HepG2 (cell line): ENCODE data around the gene FUOM. TPM values are rescaled to one million over a fixed set of nuclear protein-coding genes. Genes with fewer than 3 reads are reported as not detected.

ENCODE experiments used
- ATAC-seq: fragments of 200-7000 bp; cut with Tn5 transposase; 3 replicates; pipeline ENCODE4 v1.9.1; 2020; ENCODE audit warnings: mild to moderate bottlenecking, moderate library complexity
- BruUV-seq: library from RNA; stranded (reverse); fragments of 400-500 nt; replicated peaks from 2 replicates; lab custom pipeline; 2021; lab: Mats Ljungman, UMichigan
- CTCF ChIA-PET: fragments of 300-600 bp; formaldehyde crosslinking; extraction: SDS; loops from one replicate; lab custom pipeline; 2021; ENCODE audit warnings: low total read pairs, inconsistent platforms, low intra/inter-chr PET ratio; lab: Yijun Ruan, JAX
- POLR2A ChIA-PET: fragments of 350-600 bp; sonication (Branson Sonifier 250); formaldehyde crosslinking; loops from one replicate; lab custom pipeline; 2020; ENCODE audit warnings: antibody characterized with exemption, inconsistent platforms; lab: Yijun Ruan, JAX
- DNase-seq: peaks from one replicate; pipeline ENCODE4 v3.0.0-alpha.2; 2015; ENCODE audit warnings: low spot score
- FAIRE-seq: peaks from 3 replicates; lab custom pipeline; 2011; peaks lifted over from hg19 to GRCh38; lab: Jason Lieb, UNC
- H2AFZ ChIP-seq: one replicate; pipeline ENCODE4 v1.6.1; 2011; ENCODE audit warnings: low read length, inconsistent platforms
- H3K27ac ChIP-seq: fragments of 300-600 bp; 3 replicates; pipeline ENCODE4 v1.8.0; 2011; ENCODE audit warnings: mixed run types, mild to moderate bottlenecking, mixed read lengths, low read length, inconsistent platforms; ENCODE audit not compliant: insufficient read depth; ENCODE audit errors: extremely low read length
- H3K27me3 ChIP-seq, 2 experiments: fragments of 200-600 bp in 1 of 2; 2 replicates in 1 of 2; 3 replicates in 1 of 2; pipeline versions ENCODE4 v1.6.0 to v1.8.0; 2011; ENCODE audit warnings: low read length in 2 of 2, mild to moderate bottlenecking in 2 of 2, moderate library complexity in 2 of 2, inconsistent platforms in 1 of 2; ENCODE audit not compliant: insufficient read depth in 2 of 2, control insufficient read depth in 1 of 2
- H3K36me3 ChIP-seq, 2 experiments: fragments of 200-600 bp in 1 of 2; replicated peaks in 1 of 2; 2 replicates in 1 of 2; 3 replicates in 1 of 2; pipeline versions ENCODE4 v1.5.1 to v1.8.0; 2011; ENCODE audit warnings: low read length in 2 of 2, inconsistent platforms in 1 of 2; ENCODE audit not compliant: insufficient read depth in 2 of 2, control insufficient read depth in 1 of 2
- H3K4me1 ChIP-seq: 2 replicates; pipeline ENCODE4 v1.5.1; 2012; ENCODE audit warnings: low read length, inconsistent platforms; ENCODE audit not compliant: insufficient read depth
- H3K4me2 ChIP-seq: 2 replicates; pipeline ENCODE4 v1.6.0; 2011; ENCODE audit warnings: low read depth, low read length, inconsistent platforms
- H3K4me3 ChIP-seq, 3 experiments: fragments of 200-600 bp in 1 of 3; sonication (generic), shearing (Covaris generic) in 1 of 3; replicated peaks in 1 of 3; 2 replicates each; pipeline ENCODE4 v1.5.1; 2011 to 2016; ENCODE audit warnings: low read length in 3 of 3, inconsistent platforms in 2 of 3, low read depth in 2 of 3, mild to moderate bottlenecking in 2 of 3, control low read depth in 1 of 3, mixed read lengths in 1 of 3; ENCODE audit not compliant: insufficient read depth in 1 of 3
- H3K79me2 ChIP-seq: one replicate; pipeline ENCODE4 v1.6.1; 2011; ENCODE audit warnings: low read length, inconsistent platforms; ENCODE audit not compliant: insufficient read depth
- H3K9ac ChIP-seq: 2 replicates; pipeline ENCODE4 v1.6.0; 2011; ENCODE audit warnings: mild to moderate bottlenecking, low read depth, low read length, inconsistent platforms; ENCODE audit not compliant: insufficient read depth
- H3K9me3 ChIP-seq: 2 replicates; pipeline ENCODE4 v1.5.1; 2012; ENCODE audit warnings: mild to moderate bottlenecking, low read length
- H4K20me1 ChIP-seq: 2 replicates; pipeline ENCODE4 v1.6.0; 2011; ENCODE audit warnings: inconsistent platforms, mild to moderate bottlenecking, low read length, moderate library complexity; ENCODE audit not compliant: insufficient read depth
- FOXO1 ChIP-seq: sonication (generic); formaldehyde crosslinking; IDR thresholded peaks from 2 replicates; pipeline ENCODE4 v1.4.0; 2020; ENCODE audit warnings: missing genetic modification reagents
- MAF1 ChIP-seq: sonication (generic); formaldehyde crosslinking; IDR thresholded peaks from 2 replicates; pipeline ENCODE4 v1.5.0; 2020; ENCODE audit warnings: missing genetic modification reagents, borderline replicate concordance
- NFIB ChIP-seq: sonication (generic); formaldehyde crosslinking; IDR thresholded peaks from 2 replicates; pipeline ENCODE4 v1.9.0; 2021; ENCODE audit warnings: missing genetic modification reagents, mild to moderate bottlenecking, borderline replicate concordance
- RFX5 ChIP-seq: IDR thresholded peaks from 2 replicates; pipeline ENCODE4 v1.6.1; 2011; ENCODE audit warnings: low read depth, low read length, improper control_type of control experiment
- TAF1 ChIP-seq: sonication (generic); formaldehyde crosslinking; IDR thresholded peaks from 2 replicates; pipeline ENCODE4 v1.4.0; 2020; ENCODE audit warnings: missing genetic modification reagents
- TCF12 ChIP-seq, 2 experiments: fragments of 450-650 bp in 1 of 2; sonication (generic) in 1 of 2; formaldehyde crosslinking in 1 of 2; IDR thresholded peaks; 2 replicates each; pipeline versions ENCODE4 v1.6.1 to v1.8.0; 2017 to 2022; ENCODE audit warnings: antibody characterized with exemption in 1 of 2, mild to moderate bottlenecking in 1 of 2, missing genetic modification reagents in 1 of 2, moderate library complexity in 1 of 2
- ZBTB7A ChIP-seq: sonication (generic); formaldehyde crosslinking; IDR thresholded peaks from 2 replicates; pipeline ENCODE4 v1.8.0; 2022; ENCODE audit warnings: mild to moderate bottlenecking, missing genetic modification reagents
- ZFP82 ChIP-seq: sonication (generic); formaldehyde crosslinking; IDR thresholded peaks from 2 replicates; pipeline ENCODE4 v1.5.1; 2020; ENCODE audit warnings: mild to moderate bottlenecking, missing genetic modification reagents, borderline replicate concordance
- ZNF12 ChIP-seq: sonication (generic); formaldehyde crosslinking; IDR thresholded peaks from 2 replicates; pipeline ENCODE4 v1.5.0; 2020; ENCODE audit warnings: missing genetic modification reagents
- ZNF460 ChIP-seq: sonication (generic); formaldehyde crosslinking; IDR thresholded peaks from 2 replicates; pipeline ENCODE4 v1.5.1; 2020; ENCODE audit warnings: missing genetic modification reagents, mild to moderate bottlenecking, borderline replicate concordance
- WGBS: methylation state at CpG from one replicate; pipeline ENCODE4 v1.1.6; 2017; ENCODE audit warnings: low lambda C conversion rate; 5-methylcytosine and 5-hydroxymethylcytosine counted together
- in situ Hi-C: cut with HindIII; loops from 2 replicates; pipeline ENCODE4 v1.10.0; 2017; ENCODE audit warnings: low pct_unique_long_range_greater_than_20kb; ENCODE audit not compliant: extremely low pct_ligation_motif_present
- intact Hi-C: fragments of 100-400 bp; cut with micrococcal nuclease; formaldehyde crosslinking; loops from one replicate; pipeline ENCODE4 v1.10.0; 2022; ENCODE audit not compliant: unreplicated experiment
- polyA plus RNA-seq, 8 experiments: library from polyadenylated mRNA; depleted of rRNA in 3 of 8; stranded (reverse) in 7 of 8; unstranded in 1 of 8; fragments of >200 nt; fragmentation: Illumina TruSeq in 4 of 8; extraction: Trizol in 4 of 8; gene quantifications; 2 replicates each; pipeline versions ENCODE4 v1.2.1 to v1.2.3, GENCODE V29; 2011 to 2016; ENCODE audit warnings: low read depth in 4 of 8, missing spikeins in 1 of 8, mixed read lengths in 1 of 8; ENCODE audit not compliant: insufficient read depth in 1 of 8
- total RNA-seq, 5 experiments: library from RNA; depleted of rRNA; stranded (reverse); fragments of >200 nt; fragmentation: Illumina TruSeq; extraction: Trizol; gene quantifications; 2 replicates each; pipeline ENCODE4 v1.2.3, GENCODE V29; 2016; ENCODE audit warnings: low read depth in 1 of 5
- TF ChIP-seq, protein P1 (sequence below): sonication (generic); formaldehyde crosslinking; IDR thresholded peaks from 2 replicates; pipeline ENCODE4 v1.4.0; 2020; ENCODE audit warnings: missing genetic modification reagents, mild to moderate bottlenecking, borderline replicate concordance
- TF ChIP-seq, protein P2 (sequence below): sonication (generic); formaldehyde crosslinking; IDR thresholded peaks from 2 replicates; pipeline ENCODE4 v1.4.0; 2020; ENCODE audit warnings: missing genetic modification reagents

Gene FUOM
- total and polyA plus RNA-seq, 2 of the 13 experiments (the other 11 are each of a cell fraction or from before 2014, with no cell fraction given) = 27.5 to 60.4 TPM

DNA sequence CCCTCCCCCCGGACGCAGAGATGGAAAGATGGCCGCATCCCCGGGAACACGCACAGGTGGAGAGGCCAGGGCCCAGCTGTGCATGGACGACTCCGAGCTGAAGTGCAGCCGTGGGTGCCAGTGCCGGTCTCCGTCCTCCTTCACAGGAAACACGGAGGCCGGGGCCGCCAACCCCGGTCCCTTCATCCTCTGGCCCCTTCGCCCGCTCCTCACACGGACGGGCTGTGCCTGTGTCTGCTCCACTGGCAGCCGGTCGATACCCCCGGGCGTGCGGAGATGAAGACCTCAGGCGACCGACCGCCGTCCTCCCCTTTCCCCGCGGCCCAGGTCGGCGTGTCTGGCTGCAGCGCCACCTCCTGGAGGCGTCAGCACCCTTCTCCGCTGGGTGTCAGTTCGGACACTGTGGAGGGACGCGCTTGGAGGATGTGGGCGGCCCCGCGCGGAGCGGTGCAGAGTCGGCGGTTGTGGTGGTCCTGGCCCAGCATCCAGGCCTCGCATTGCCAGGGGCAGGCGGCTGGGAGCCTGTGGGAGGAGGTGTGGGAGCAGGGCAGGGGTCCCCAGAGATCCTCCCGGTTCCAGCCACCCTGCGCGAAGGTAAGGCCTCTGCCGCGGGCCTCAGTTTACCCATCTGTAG, 39.2 kb downstream of the FUOM start (continued):
- TF ChIP-seq, protein P1, sequence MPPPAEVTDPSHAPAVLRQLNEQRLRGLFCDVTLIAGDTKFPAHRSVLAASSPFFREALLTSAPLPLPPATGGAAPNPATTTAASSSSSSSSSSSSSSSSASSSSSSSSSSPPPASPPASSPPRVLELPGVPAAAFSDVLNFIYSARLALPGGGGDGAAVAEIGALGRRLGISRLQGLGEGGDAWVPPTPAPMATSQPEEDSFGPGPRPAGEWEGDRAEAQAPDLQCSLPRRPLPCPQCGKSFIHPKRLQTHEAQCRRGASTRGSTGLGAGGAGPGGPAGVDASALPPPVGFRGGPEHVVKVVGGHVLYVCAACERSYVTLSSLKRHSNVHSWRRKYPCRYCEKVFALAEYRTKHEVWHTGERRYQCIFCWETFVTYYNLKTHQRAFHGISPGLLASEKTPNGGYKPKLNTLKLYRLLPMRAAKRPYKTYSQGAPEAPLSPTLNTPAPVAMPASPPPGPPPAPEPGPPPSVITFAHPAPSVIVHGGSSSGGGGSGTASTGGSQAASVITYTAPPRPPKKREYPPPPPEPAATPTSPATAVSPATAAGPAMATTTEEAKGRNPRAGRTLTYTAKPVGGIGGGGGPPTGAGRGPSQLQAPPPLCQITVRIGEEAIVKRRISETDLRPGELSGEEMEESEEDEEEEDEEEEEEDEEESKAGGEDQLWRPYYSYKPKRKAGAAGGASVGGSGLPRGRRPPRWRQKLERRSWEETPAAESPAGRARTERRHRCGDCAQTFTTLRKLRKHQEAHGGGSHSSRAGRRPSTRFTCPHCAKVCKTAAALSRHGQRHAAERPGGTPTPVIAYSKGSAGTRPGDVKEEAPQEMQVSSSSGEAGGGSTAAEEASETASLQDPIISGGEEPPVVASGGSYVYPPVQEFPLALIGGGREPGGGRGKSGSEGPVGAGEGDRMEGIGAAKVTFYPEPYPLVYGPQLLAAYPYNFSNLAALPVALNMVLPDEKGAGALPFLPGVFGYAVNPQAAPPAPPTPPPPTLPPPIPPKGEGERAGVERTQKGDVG = no peak
- TF ChIP-seq TCF12 (IDR thresholded peaks at IDR 0.05) = no peak
- TF ChIP-seq TCF12 (CRISPR knock-in tag; IDR thresholded peaks at IDR 0.05) = no peak
- TF ChIP-seq, protein P2, sequence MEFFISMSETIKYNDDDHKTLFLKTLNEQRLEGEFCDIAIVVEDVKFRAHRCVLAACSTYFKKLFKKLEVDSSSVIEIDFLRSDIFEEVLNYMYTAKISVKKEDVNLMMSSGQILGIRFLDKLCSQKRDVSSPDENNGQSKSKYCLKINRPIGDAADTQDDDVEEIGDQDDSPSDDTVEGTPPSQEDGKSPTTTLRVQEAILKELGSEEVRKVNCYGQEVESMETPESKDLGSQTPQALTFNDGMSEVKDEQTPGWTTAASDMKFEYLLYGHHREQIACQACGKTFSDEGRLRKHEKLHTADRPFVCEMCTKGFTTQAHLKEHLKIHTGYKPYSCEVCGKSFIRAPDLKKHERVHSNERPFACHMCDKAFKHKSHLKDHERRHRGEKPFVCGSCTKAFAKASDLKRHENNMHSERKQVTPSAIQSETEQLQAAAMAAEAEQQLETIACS = 0 out of 2 replicates have a peak, but pooled peaks have one; percentile 17

DNA sequence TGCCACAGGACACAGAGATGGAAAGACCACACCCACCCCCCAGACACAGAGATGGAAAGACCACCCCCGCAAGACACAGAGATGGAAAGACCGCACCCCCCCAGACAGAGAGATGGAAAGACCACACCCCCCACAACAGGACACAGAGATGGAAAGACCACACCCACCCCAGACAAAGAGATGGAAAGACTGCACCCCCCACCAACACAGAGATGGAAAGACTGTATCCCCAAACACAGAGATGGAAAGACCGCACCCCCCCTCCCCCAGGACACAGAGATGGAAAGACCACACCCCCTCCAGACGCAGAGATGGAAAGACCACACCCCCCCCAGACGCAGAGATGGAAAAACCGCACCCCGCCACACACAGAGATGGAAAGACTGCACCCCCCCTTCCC, 41.1 kb downstream of the FUOM start:
- H3K4me2 ChIP-seq = no peak overlapping the region
- POLR2A ChIA-PET = no interaction called here
- no peak overlapping the region for H3K27ac ChIP-seq
- H3K27me3 ChIP-seq = peaks cover 0 to 9% of the 10 kb centered on the region in 2 experiments; a peak in 2 of 5 replicates
- H3K9me3 ChIP-seq = no peaks in the 10 kb centered on the region
- no peaks in the 10 kb centered on the region for H3K79me2 ChIP-seq
- TF ChIP-seq ZFP82 (CRISPR knock-in tag) = no peak
- no peak for TF ChIP-seq ZNF460
- TF ChIP-seq ZNF12 (CRISPR knock-in tag) = no peak
- no peak for TF ChIP-seq NFIB (CRISPR knock-in tag)
- no peak for TF ChIP-seq ZBTB7A (CRISPR knock-in tag)
- no peak for TF ChIP-seq MAF1
- no peak for TF ChIP-seq TAF1 (CRISPR knock-in tag)
- TF ChIP-seq RFX5 = no peak
- TF ChIP-seq FOXO1 (CRISPR knock-in tag) = no peak
- TF ChIP-seq, all 625 proteins: peak for 0
- intact Hi-C loops (no loop called here), in situ Hi-C loops (no loop called here)
- H3K9ac ChIP-seq = no peak overlapping the region
- H3K4me1 ChIP-seq = peaks cover 15% of the 10 kb centered on the region
- BruUV-seq = no TSS peak
- no peak overlapping the region for H3K4me3 ChIP-seq
- CTCF ChIA-PET = no interaction called here
- H2AFZ ChIP-seq = no peak overlapping the region
- DNase-seq (no peak), FAIRE-seq (no peak), ATAC-seq (no peak)
- WGBS = 83% methylated on average over 4 of the region's 7 CpGs
- H3K36me3 ChIP-seq = peaks cover 5 to 11% of the 10 kb centered on the region in 2 experiments; a peak in 4 of 5 replicates
- no peaks in the 10 kb centered on the region for H4K20me1 ChIP-seq
